ENCODE results near the gene TGM2.

DNA sequence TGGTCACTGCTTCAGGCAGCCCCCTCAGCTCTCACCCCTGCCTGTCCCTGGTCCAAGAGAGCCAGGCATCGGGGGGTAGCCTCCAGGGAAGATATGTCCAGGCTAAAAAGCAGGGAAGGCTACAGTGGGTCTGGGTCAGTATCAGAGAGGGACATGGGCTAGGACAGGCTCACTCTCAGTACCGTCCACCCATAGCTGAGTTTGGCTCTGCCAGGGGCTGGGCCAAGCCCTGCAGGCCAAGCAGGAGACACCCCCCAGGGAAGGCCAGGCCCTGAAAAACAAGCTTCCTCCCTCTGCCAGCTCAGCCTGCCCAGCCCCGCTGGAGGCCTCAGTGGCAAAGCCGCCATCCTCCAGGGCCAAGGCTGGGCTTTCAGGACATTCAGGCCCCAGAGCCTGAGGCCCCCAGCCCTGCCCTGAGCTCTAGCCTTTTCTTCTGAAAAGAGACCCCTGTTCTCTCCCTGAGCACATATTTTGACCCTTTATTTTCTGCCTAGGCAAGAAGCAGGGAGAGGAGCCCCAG lies 28.6 kb upstream of the TGM2 start:
- TF ChIP-seq, protein P1, sequence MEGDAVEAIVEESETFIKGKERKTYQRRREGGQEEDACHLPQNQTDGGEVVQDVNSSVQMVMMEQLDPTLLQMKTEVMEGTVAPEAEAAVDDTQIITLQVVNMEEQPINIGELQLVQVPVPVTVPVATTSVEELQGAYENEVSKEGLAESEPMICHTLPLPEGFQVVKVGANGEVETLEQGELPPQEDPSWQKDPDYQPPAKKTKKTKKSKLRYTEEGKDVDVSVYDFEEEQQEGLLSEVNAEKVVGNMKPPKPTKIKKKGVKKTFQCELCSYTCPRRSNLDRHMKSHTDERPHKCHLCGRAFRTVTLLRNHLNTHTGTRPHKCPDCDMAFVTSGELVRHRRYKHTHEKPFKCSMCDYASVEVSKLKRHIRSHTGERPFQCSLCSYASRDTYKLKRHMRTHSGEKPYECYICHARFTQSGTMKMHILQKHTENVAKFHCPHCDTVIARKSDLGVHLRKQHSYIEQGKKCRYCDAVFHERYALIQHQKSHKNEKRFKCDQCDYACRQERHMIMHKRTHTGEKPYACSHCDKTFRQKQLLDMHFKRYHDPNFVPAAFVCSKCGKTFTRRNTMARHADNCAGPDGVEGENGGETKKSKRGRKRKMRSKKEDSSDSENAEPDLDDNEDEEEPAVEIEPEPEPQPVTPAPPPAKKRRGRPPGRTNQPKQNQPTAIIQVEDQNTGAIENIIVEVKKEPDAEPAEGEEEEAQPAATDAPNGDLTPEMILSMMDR (optimal IDR thresholded peaks at IDR 0.05 in 1 of 3, IDR thresholded peaks at IDR 0.05 in 1 of 3, conservative IDR thresholded peaks at IDR 0.05 in 1 of 3; ENCODE audit: extremely low read depth in 1 of 3, insufficient read depth in 2 of 3, low read length in 3 of 3), result no peak
- no peak for TF ChIP-seq EZH2 (IDR thresholded peaks at IDR 0.05; ENCODE audit: low read length)
